Left colon (tissue), 2 donors: Measurements from ENCODE around the gene SIMC1. TPM values are rescaled to one million over a fixed set of nuclear protein-coding genes. Genes with fewer than 3 reads are reported as not detected.

Source experiments
- ATAC-seq: fragments of 200-7000 bp; cut with Tn5 transposase; one replicate; pipeline ENCODE4 v1.9.1; 2020; ENCODE audit warnings: mild to moderate bottlenecking, moderate library complexity
- DNase-seq, 2 donors: peaks; one replicate each; pipeline ENCODE4 v3.0.0-alpha.2; 2020
- intact Hi-C, 2 donors: fragments of 100-400 bp; cut with DNase I in 1 of 2; cut with micrococcal nuclease in 1 of 2; formaldehyde crosslinking; loops; one replicate each; pipeline versions ENCODE4 v1.11.2 to v1.14.0; 2022; cut with DNase I, micrococcal nuclease
- total RNA-seq, 2 donors: library from RNA; stranded (reverse); fragmentation: NEBNext Ultra II Directional; extraction: Animal tissue kit (Norgen Biotek cat#: 25700); gene quantifications; one replicate each; pipeline ENCODE4 v1.2.1, GENCODE V29; 2021
- donor health status: DM: no; HTN: no; CAD: no.
- donor health status: DM: yes; HTN: yes; CAD: no.

Gene SIMC1
- total RNA-seq, 2 donors from 2014 or later: 22.5 to 28.7 TPM

DNA sequence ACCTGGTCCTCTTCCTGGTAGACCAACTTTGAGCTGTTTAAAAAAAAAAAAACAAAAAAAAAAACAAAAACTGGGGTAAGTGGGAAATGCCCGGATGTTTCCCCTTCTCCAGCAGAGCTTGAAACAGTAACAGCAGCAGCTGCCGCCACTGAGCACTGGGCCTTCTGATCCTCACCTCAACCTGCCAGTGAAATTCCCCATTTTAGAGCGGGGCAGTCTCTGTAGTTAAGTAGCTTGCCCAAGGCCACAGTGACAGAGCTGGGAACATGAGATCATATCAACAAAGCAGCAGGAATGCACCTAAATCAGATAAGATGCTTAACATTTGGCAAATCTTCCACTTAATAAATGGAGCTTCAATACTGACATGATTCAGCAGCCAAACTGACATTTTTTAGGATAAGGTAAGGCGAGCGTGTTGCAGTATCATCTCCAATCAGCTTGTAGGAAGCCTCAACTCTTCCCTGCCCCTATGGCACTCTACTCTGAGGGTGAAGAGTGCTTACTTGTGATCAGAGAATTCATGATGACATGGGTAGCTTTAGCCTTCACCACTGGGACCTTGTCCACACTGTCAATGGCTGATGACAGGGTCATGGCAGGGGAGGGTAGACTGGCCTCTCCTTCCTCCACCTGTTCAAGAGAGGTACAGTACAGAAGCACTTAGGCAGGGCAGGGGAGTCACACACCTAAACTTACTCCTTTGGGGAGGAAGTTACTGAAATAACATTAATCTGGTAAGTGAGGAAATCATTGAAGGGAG is 114.1 kb downstream of the SIMC1 start:
- intact Hi-C loops: no loop called here
- no peak for ATAC-seq
- DNase-seq: no peak

DNA sequence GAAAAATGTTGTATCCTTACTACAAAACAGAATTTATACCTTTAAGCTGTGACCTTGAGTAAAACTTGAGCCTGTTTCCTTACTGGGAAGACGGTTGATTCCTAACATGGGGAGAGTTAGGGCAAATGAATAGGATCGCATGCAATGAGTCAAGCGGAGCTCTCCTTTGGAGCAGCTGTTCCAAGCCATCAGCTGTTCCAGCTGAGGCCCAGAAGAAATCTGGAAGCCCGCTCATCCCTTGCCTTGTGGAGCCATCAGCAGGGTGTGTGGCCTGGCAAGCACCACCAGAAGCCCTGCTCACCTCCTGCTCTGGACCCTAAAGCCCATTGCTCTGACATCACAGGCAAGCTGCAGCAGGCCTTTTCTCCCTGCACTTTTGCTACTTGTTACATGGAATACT is 115.3 kb downstream of the SIMC1 start:
- no peak for DNase-seq
- no peak for ATAC-seq
- intact Hi-C loops: no loop called here

DNA sequence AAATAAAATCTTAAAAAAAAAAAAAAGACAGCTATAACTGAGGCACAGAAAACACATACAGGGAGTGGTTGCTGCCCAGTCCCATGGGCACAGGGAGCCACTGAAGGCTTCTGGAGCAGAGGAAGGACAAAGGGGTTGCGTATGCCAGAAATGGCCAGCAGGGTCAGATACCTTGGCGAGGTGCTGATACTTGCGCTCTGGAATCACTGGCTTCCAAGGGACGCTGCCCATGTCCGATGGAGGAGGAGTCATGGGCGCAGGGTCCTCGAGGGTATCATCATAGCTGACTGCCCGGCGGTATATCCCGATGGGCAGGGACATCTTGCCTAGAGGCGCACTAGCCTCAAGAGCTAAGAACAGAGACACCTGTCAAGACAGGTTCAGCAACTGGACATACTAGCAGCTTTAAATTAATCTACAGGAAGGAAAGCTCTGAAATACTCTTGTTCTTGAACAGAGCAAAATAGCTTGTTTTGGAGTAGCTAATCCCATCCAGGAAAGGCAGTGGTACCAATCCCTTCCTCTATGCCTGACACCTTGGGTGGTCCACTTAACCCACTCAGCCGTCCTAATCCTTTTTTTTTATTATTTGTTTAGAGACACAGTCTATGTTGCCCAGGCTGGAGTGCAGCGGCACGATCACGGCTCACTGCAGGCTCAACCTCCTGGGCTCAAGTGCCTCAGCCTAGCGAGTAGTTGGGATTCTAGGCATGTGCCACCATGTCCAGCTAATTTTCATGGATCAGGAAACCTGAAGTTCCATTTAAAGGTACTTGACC is 117.4 kb downstream of the SIMC1 start:
- DNase-seq: no peak
- ATAC-seq: no peak
- intact Hi-C loops: no loop called here

DNA sequence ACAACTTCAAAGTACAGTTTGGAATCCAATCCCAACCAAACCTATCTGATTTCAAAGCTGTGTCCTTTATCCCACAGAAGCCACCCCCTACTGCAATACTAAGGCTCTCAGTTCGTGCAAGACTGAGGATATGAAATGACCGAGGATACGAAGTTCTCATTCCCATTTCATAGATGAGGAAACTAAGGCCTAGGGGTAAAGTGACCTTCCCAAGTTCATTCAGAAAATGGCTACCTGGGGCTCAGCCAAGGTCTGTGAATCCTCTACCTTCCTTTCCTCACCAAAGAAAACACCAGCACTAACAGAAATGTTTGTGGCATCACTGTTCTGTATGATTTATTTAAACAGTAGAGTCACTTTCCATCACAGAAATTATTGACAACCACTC is 117.9 kb downstream of the SIMC1 start:
- DNase-seq (no peak), ATAC-seq (no peak)
- intact Hi-C loops: no loop called here

DNA sequence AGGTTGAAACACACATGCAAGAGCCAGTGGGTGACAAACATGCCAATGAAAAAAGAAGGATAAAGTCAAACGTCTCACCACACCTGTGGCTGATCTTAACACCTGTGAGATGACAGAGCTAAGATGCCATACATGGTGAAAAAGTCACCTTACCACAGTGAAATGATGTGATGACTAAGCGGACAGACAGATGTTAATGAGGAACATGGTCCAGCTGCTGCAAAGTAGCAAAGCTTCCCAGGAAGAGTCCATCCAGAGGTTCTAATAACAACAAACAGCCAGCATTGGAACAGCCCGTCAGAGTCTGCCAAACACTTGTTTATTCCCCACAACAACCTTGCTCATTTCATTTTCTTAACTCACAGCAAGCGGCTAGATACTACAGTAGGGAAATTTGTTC is 121.4 kb downstream of the SIMC1 start:
- DNase-seq: no peak
- no peak for ATAC-seq
- intact Hi-C loops: no loop called here

DNA sequence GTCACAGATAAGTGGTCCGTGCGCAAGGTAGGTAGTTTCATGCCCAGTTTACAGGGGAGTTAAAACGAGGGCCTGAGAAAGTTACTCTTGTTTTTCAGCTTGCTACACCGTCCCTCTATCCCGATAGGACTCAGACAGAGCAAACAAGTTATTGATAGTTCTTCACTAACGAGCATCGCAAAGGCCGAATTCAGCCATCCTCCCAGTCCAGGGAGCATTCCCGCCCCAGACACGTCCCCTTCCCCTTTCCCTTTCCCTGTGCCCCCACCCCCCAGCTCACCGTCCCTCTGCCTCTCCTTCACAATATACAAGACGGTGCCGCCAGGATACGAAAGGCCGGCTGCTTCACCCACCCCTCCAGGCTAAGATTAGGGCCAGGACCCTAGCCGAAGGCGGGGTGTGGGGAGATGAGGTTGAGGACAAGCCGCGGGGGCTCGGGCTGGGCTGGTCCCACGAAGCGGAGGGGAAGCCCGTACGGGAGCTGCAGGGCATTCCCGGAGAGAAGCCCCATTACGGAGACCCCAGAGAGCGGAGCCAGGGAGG is 122.7 kb downstream of the SIMC1 start:
- DNase-seq: peak; percentile 36 to 51
- ATAC-seq: peak; percentile 43
- intact Hi-C loops: no loop called here

DNA sequence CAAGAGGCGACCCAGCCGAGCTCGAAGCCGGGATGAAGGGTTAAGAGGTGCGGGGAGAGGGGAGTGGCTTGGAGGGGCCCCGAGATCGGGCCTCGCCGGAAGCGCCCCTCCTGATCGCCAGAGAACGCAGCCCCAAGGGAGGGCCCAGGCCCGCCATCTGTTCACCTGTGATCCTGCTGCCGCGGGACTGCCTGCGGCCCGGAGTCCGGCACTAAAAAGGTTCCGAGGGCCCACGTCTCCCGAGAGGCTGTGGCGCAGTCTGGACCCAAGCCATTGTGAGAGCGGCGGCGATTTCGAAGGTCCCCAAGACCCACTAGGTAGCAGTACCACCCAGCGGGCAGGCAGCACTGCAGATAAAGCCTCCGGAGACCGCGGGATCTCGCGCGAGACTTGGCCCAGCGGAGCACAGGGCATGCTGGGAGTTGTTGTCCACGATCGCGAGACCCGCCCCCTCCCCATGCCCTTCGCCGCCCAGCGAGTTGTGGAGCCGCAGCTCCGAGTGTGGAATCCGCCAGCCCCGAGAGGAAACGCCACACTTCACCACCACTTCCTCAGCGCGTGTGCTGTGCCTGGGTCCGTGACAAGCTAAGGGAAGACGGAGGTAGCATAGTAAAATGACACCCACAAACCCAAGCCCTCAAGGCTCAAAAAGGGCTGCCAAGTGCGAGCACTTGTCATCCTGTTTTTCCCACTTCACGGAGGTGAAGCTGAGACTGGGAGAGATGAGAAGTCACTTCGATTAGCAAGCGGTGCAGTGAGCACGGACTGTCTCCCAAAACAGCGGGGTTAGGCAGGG is 123.4 kb downstream of the SIMC1 start, which contains the start of gene KIAA1191:
TSS of gene KIAA1191 (minus strand) at position 328 of the 796 bp plus-strand sequence. CDS start 2,256 bp downstream, outside the sequence.
- intact Hi-C loops: no loop called here
- ATAC-seq: peak; percentile 98
- DNase-seq: peak; percentile 96 to 97

DNA sequence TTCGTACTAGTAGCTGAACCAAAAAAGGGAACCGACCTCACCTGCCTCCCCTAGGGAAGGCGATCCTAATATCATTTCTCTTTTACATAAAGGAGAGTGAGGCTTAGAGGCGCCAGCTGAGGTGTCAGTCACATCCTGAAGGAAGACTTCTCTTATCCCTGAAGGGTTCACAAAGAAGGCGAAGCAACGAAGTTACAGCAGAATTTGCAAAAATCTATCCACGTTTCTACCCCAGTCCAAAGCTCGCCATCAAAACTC is 123.9 kb downstream of the SIMC1 start:
- intact Hi-C loops: no loop called here
- no peak for ATAC-seq

DNA sequence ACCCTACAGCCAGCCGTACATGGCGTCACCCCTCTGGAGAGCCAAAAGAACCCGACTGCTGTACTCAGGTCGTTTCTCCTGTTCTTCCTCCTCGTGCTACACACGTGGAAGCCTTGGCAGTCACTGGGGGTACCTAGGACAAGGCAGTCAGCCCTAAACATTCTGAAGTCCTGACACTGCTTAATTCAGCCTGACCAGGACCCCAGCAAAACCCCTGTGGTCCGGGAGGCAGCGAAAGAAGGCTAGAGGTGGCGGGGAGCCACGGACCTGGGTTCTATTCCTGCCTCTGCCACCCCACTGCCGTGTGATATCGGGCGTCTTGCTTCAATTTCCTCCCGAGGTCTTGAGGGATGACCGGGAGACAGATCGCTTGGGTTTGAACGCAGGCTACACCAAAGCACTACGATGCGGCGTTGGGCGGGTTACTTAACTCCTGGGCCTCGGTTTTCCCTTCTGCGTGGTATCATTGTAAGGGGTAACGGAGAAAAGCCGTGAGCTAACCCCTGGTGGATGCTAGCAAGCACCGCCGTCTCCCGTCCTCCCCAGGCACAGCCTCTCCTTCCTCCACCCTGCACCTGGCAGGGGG is 126.6 kb downstream of the SIMC1 start:
- intact Hi-C loops: no loop called here
- DNase-seq (no peak), ATAC-seq (no peak)

More for the DNA sequence above, 123.9 kb downstream of the SIMC1 start:
- no peak for DNase-seq

DNA sequence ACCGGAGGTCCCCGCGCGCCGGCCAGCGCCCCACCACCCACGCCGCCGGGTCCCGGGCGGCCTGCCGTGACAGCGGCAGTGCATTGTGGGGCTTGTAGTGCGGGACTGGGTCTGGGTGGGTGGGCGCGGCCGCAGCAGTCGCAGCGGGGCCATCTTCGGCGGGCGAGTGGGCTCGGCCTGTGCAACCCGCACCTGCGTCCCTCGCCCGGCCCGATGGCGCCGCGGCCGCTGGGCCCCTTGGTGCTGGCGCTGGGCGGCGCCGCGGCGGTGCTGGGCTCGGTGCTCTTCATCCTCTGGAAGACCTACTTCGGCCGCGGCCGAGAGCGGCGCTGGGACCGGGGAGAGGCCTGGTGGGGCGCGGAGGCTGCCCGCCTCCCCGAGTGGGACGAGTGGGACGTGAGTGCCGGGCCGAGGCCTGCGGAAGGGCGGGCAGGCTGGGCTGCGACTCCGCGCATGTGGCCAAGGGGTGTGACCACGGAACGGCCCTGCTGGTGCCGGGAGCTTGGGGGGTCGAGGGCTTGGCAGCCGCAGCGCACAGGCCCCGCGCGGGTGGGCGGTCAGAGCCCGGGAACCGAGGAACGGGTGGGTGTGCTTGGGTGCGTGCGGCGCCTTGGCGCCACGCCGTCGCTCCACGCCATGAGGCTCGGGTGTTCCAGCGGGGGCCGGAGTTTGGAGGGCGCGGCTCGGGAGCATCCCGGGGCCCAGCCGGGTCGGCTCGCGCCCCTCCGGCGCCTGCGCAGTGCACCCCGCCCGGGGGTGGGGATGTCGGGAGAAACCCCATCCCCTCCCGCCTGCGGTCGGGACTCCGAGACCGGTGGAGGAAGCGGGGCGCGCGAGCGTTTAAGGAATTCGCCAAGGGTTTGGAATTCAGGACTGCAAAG is 127.4 kb downstream of the SIMC1 start, which contains the start of gene ARL10:
TSS of gene ARL10 (plus strand) at position 137 of the 881 bp plus-strand sequence. CDS start at position 214, 77 bp downstream.
- no peak for ATAC-seq
- intact Hi-C loops: no loop called here
- DNase-seq: peak in 1 of 2 donors; percentile 46

DNA sequence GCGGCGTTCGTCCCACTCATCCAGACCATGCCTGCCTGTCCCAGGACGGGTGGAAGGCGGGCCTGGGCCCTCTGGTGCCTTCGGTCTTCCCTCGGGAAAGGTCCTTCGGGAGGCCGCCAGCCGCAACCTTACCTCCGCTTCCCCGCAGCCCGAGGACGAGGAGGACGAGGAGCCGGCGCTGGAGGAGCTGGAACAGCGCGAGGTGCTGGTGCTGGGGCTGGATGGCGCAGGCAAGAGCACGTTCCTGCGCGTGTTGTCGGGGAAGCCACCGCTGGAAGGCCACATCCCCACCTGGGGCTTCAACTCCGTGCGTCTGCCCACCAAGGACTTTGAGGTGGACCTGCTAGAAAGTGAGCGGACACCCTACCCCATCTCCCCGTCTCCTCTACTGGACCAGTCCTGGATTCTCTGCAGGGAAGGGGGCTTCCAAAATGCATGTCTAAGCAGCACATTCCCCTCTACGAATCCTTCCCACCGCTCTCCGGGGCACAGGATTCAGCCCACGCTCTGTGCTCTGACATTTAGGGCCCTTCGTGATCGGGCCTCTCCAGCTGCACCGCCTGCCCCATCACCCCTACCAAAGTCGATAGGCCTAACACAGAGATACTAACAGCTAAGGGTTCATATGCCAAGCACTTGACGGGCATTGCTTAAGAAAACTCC is 128.1 kb downstream of the SIMC1 start:
- intact Hi-C loops: no loop called here
- ATAC-seq (no peak), DNase-seq (no peak)

DNA sequence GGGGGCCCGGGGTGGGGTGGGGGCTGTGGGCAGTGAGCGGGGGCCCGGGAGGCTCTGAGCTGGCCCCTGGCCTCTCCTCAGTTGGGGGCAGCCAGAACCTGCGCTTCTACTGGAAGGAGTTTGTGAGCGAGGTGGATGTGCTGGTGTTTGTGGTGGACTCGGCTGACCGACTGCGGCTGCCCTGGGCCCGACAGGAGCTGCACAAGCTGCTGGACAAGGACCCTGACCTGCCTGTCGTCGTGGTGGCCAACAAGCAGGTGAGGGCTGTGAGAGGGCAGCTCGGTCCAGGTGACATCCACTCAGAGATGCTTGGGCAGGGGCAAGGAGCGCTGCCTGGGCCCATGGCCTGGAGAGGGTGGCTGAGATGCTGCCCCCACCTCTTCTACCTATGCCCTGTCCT is 130.5 kb downstream of the SIMC1 start:
- ATAC-seq (no peak), DNase-seq (no peak)
- intact Hi-C loops: no loop called here

DNA sequence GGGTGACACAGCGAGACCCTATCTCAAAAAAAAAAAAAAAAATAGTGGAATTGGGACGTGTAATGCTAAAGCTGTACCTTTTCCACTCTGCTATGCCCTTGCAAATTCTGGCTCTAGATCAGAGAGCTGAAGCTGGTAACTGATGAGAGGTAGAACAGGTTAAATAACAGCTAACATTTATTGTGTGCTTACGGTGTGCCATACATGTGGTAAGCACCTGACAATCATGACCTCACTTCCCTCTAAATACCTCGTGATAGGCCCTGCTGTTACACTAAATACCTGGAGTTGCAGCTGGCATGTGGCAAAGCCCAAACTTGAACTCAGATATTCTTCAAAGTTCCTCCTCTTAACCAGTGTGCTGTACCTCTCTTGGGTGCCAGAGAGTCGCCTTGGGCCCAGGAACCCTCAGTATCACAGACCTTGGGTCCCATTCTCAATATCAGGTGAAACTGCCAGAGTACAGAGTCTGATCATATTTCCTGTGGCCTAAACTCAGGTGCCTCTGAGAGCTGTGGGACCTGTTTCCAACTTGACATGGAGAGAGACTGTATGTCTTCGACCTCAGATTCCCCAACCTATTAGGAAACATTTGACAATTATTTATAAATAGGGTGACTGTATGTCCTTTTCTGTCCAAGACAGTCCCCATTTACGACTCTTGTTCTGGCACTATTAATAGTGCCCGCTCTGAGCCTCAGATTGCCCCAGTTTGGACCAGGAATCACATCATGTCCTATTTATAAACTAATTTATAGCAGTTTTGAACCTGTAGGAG is 131.9 kb downstream of the SIMC1 start:
- DNase-seq: no peak
- ATAC-seq: no peak

DNA sequence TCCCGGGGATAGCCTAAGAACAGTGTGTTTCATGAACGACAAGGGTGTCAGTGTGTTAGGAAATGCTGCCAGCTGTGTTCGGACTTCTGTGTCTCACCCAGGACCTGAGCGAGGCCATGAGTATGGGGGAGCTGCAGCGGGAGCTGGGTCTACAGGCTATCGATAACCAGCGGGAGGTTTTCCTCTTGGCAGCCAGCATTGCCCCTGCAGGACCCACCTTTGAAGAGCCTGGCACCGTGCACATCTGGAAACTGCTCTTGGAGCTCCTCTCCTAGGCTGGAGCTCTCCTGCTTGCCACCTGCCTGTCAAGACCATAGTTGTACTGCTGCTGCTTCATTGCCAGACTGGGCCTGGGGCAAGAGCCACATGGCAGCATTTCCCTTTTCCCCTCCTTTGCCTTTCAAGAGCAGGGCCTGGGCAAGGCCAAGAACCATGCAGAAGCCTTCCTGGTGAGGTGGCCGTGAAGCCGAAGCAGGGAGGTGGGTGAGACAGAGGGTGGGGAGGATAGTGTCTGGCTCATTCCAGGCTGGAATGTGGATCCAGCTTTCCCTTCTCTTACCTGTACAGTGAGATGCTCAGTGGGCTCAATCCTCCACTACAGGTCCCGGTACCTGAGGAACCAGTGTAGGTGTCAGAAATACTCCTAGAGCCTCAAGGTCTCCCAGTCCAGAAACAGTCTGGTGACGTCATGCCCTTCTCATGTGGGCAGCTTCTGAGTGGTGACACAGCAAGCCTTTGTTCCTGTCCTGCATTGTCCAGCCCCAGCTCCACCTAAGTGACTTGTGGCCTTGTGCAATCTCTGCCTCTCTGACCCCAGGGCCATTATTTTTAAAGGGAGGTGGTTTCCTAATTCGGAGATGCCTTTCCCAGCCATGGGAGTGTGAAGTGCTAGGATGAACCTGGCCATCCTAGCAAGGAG is 133.7 kb downstream of the SIMC1 start:
- intact Hi-C loops: no loop called here
- no peak for DNase-seq
- ATAC-seq: no peak

More for the DNA sequence above, 131.9 kb downstream of the SIMC1 start:
- intact Hi-C loops: no loop called here

DNA sequence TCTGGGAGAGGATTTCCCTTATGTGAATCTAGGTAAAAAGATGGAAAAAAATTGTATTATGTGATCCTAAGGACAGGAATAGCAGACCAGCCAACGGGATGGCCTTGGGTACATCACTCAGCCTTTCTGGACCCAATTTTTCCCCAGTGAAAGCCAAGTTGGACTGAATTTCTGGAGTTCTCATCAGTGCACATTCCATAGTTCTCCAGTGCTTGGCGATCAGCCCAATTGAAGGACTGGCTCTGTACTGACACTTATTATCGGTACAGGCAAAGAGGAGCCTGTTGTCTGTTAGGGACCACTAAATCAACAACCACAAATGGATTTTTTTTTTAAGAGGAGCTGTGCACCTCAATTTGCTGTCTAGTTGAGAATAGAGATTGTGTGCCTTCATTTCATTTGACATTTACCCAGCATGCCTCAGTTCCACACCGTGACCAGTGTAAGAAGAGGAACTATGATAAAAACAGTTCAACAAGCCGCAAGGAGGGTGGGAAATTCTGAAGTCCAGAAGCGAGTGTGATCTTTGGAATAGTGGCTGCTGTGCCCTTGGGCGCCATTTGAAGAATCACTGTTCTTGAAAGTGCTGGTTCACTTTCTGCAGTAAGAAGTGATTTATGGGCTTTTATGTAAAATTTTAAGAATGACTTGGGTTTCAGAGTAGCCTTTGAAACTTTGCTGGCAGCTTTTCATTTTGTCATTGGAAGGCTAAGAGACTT is 135.0 kb downstream of the SIMC1 start:
- intact Hi-C loops: no loop called here
- ATAC-seq (no peak), DNase-seq (no peak)
